Stimulated activated CD4-positive, alpha-beta T cell treated with anti-CD3 and anti-CD28 coated beads, Interleukin-4, amount 100 ng/mL, for 1 hour (primary cell): ENCODE measurements around the gene TENT5C.

Experiments
- DNase-seq: peaks from one replicate; pipeline ENCODE4 v3.0.0-alpha.2; 2020

TENT5C gene

DNA sequence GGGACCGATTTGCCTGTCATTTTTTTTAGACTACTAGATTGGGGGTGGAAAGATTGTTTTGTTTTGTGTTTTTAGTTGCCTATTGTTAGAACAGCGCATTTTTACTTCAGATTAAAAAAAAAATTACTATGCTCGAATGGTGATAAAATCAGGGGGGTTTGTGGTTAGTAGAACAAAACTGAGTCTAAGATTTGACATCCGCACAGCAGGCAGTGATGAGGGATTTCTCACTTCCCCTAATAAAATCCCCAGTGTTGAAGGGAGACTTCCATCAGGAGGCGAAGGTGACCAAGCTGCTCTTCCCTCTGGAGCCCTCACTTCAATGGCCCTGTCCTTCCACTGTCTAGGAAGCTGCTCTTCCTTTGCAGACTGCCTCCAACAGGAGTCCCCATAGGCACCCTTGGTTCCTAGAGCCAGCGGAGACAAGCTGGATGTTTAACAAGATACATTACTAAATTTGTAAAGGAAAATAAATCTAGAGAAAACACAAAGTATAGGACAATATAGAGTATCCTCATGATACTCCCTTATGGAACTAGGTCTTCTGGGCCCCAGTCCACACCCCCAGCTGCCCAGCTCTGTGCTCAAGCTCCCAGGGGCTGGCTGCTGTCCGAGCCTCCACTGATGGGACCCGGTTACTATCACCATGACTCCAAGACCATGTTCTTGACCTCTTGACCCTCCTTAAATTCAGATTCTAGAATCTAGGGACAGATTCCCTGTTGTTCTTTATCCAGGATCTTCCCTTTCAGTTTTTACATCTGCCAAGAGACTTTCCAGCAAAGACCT lies 31.0 kb downstream of the TENT5C start:
- DNase-seq = no peak

DNA sequence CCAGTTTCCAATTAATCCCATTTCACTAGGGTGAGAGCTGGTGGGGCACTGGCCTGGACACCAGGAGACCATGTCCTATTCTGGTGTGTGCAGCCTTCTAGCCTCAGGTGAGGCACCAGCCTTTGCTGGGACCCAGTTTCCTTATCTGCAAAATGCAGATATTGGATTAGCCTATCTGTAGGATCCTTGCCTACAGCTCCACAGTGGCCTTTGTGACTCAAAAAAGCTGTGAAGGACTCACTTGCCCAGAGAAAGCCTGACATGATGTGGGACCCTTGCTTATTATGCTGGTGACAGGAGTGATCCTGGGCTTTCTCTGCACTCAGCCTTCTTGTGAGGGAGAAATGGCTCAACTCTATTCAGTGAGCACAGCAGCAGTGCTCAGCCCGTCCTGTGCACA lies 32.3 kb downstream of the TENT5C start:
- no peak for DNase-seq

DNA sequence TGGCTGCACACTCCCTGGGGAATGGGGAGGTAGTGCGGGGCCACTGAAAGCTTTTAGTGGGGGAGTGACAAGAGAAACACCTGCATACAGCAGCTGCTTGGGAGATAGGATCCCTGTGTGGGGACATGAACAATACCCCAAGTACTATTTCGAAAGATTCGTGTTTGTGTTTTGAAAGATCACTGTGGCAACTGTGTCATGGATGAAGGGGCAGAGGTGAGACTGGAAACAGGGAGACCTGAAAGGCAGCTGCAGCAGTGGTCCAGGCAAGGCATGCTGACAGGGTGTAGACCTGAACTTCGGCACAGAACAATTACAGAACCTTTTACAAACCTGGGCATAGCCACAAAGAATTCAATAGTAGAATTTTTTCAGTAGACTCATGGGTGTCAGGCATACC lies 32.9 kb downstream of the TENT5C start:
- no peak for DNase-seq

- DNase-seq = no peak
Observed at GRCh38 chr1:117639741-117640140, 33.9 kb downstream of the TENT5C start.

- DNase-seq = no peak
Observed at GRCh38 chr1:117641536-117641935, 35.7 kb downstream of the TENT5C start.

- no peak for DNase-seq
Observed at GRCh38 chr1:117642963-117643362, 37.1 kb downstream of the TENT5C start.

DNA sequence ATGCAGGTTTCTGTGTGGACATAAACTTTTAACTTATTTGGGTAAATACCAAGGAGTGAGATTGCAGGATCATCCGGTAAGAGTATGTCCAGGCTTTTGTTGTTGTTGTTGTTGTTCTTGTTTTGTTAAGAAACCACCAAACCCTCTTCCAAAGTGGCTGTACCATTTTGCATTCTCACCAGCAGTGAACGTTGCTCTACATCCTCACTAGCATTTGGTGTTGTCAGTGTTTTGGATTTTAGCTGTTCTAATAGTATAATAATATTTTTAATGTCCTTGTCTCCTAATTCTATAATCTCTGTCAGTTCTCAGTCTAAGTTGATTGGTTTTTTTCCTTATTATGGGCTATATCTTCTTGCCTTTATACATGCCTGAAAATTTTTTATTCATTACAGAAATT lies 37.8 kb downstream of the TENT5C start:
- no peak for DNase-seq

DNA sequence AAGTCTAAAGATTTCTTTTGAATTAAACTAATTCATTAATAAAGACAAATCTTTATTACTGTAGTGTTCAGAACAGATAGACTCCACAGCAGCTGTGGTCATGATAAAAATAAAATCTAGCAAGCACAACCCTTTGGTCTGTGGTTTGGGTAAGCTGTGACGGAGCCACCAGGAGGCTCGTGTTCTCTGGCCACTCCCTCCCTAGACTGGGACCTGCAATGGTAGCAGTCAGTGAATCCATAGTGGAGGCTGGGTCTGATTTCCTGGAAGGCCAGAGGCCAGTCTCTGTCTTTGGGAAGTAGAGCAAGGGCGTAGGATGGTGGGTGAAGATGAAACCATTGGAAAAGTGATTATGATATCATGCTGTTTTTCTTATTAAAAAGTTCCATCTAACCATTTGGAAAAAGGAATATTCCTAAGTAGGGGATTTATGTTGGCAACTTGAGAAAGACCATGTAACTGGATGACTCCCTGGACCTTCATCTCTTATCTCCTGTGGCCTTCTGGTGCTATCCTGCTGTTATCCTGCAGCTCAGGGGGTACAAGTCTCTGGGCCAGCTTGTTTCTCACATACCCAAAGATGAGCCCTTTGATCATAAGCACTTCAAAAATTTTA lies 39.0 kb downstream of the TENT5C start:
- no peak for DNase-seq

DNA sequence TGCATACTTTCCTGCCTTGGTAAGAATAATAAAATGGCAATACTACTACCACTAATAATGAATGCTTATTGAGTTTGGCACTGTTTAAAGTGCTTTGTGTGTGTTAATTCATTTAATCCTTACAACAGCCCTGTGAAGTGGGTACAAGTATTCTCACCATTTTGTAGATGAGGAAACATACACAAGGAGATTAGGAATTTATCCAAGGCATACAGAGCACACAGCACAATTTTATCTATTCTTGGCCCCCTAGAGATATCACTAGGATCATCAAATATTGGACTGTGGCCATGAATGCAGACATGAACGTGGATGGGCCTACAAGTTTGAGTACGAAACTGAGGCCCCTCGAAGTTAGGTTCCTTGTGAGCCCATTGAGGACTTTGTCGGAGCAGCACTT lies 39.5 kb downstream of the TENT5C start:
- DNase-seq = no peak

- no peak for DNase-seq
Observed at GRCh38 chr1:117646007-117646811, 40.4 kb downstream of the TENT5C start.

DNA sequence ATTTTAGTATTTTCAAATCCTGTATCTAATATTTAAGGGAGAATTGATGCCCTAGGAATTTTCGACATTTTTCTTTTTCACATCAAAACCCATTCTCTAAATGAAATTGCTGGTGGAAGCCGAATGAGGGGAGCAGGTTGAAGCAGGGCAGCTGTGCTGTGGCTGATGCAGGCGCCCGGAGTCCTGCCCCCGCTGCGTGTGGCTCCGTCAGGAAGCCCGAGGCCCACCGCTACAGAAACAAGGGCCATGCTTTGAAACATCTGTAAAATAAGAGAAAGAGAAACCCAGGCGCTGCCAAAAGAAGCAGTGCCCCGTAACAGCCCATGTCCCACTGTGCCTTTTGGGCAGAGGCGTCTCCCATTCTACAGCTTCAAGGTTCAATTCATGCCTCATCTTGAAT lies 41.1 kb downstream of the TENT5C start:
- no peak for DNase-seq

- DNase-seq = no peak
Observed at GRCh38 chr1:117648015-117648414, 42.2 kb downstream of the TENT5C start.

- no peak for DNase-seq
Observed at GRCh38 chr1:117650840-117651568, 45.2 kb downstream of the TENT5C start.

DNA sequence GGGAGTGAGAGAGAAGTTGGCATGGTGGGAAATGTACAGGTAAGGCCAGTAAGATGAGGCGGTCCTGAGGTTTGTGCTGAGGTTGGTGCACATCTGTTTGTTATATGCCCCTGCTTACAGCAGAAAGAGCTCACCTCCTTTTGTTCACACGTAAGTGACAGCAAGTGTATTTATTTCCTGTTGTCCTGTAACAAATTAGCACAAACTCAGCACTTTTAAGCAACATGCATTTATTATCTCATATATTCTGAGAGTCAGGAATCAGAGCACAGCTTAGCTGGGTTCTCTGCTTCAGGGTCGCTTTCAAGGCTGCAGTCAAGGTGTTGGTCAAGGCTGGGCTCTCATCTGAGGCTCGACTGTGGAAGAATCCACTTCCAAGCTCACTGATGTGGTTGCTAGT lies 45.8 kb downstream of the TENT5C start:
- DNase-seq = no peak

DNA sequence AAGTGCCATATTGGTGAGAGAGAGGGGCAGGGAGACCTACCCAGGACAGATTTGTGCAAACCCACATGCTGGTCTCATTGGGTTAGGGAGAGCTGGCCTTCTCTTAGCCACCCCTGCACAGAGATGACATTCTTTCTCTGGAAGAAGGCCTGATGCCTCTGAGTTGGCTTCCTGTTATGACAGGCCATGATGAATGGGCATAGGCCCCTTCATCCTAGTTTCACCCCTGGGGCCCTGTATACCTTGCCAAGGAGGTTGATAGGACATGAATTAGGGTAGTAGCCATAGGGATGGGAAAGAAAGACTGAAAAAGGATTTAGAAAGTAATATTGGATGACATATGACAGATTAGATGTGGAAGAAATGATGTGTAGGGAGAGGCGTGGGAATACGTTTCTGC lies 46.6 kb downstream of the TENT5C start:
- DNase-seq = no peak

DNA sequence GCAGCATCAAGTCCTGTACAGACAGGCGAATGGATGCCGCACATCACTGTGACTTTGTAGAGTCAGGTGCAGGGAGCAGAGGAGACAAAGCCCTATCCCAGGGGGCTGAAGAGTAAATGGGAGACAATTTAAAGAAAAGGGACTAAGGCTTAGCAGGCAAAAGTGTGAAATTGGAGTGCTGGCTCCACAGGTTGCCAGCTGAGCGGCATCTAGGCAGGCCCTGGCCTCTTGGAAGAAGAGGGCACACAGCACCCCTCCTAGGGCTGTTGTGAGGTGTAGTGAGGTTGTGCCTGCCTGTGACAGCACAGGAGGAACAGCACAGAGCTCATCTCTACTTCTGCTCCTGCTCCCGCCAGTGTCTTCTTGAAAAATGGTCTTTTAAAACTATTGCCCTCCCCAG lies 47.3 kb downstream of the TENT5C start:
- no peak for DNase-seq

- DNase-seq = peak; percentile 30
Observed at GRCh38 chr1:117653732-117654492, 48.1 kb downstream of the TENT5C start.

- no peak for DNase-seq
Observed at GRCh38 chr1:117654493-117655219, 48.8 kb downstream of the TENT5C start.

DNA sequence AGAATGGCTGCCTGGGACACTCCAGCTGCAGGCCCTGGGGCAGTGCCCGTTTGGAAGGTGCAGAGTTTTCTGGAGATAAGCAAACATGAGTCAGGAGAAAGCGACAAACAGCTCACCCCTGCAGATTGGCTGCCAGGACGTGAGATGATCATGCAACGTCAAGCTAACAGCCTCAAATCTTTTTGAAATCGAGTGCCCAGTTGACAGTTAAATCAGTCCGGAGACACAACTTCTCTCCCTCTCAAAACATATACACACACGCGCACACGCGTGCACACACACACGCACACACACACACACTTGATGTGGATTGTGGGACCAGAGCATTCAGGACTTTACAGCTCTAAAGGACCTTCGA lies 49.4 kb downstream of the TENT5C start:
- DNase-seq = no peak

- peak; percentile 62 for DNase-seq
Observed at GRCh38 chr1:117656202-117656641, 50.4 kb downstream of the TENT5C start.

DNA sequence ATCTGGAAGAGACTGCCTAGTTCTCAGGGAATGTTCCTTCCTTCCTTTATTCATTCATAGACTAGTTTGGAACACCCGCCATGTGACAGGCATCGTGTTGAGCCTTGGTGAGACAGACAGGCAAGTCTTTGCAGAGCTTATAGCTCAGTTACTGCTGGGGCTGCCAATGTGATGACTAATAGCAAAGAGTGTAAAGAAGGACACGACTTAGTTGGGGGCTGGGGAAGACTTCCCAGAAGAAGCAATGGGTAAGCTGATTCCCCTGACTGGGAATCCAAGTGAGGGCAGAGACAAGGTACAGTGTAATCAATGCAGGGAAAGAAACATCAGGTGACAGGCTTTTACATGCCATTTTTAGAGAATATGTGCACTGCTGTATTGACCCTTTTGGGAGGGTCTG lies 51.2 kb downstream of the TENT5C start:
- no peak for DNase-seq
